ENCODE data around the gene MARS1.

- TF ChIP-seq, protein P1, sequence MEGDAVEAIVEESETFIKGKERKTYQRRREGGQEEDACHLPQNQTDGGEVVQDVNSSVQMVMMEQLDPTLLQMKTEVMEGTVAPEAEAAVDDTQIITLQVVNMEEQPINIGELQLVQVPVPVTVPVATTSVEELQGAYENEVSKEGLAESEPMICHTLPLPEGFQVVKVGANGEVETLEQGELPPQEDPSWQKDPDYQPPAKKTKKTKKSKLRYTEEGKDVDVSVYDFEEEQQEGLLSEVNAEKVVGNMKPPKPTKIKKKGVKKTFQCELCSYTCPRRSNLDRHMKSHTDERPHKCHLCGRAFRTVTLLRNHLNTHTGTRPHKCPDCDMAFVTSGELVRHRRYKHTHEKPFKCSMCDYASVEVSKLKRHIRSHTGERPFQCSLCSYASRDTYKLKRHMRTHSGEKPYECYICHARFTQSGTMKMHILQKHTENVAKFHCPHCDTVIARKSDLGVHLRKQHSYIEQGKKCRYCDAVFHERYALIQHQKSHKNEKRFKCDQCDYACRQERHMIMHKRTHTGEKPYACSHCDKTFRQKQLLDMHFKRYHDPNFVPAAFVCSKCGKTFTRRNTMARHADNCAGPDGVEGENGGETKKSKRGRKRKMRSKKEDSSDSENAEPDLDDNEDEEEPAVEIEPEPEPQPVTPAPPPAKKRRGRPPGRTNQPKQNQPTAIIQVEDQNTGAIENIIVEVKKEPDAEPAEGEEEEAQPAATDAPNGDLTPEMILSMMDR (IDR thresholded peaks at IDR 0.05), result no peak
- TF ChIP-seq POLR2A (IDR thresholded peaks at IDR 0.05), result no peak
Observed at GRCh38 chr12:57470970-57471656, 16.8 kb upstream of the MARS1 start.
